Measurements from ENCODE around the gene ZSWIM6.

- TF ChIP-seq CTCF (IDR thresholded peaks at IDR 0.05; ENCODE audit: poor library complexity) = no peak
- TF ChIP-seq EZH2phosphoT487 (IDR thresholded peaks at IDR 0.05; ENCODE audit: low read depth, severe bottlenecking, unreplicated experiment) = no peak
- no peak for TF ChIP-seq EZH2 (IDR thresholded peaks at IDR 0.05; ENCODE audit: borderline replicate concordance)
Observed at GRCh38 chr5:61303346-61303745, 28.7 kb upstream of the ZSWIM6 start.
